Activated CD8-positive, alpha-beta memory T cell treated with anti-CD3 and anti-CD28 coated beads, Interleukin-2, amount 50 U/mL, for 24 hours (primary cell): Measurements from ENCODE around the gene SPACA5B.
"Not testable (repeated sequence)": the region's sequence is repeated elsewhere in the genome, so short reads cannot be mapped to it uniquely, and the experiment has no call there.

Source experiments
- DNase-seq: peaks from one replicate; pipeline ENCODE4 v3.0.0-alpha.2; 2020; ENCODE audit errors: extremely low read depth

SPACA5B gene

DNA sequence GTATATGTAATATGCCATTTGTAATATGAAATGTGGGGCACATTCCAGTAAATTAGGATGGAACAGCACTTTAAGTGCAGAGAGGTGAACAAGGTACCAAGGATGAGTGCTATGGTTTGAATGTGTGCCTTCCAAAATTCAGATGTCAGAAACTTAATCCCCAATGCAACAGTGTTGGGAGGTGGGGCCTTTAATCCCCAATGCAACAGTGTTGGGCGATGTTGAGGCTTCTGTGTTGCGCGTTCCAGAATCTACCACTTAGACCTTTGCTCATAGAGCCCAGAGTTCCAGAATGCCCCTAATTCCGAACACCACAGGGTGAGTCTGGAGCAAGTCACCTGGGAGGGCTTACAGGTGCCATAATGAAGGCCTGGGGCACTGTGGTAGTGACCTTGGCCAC, at the start of gene SPACA5B:
Gene SPACA5B, plus strand, starts transcription at position 301 of the 400 bp plus-strand sequence. Its CDS starts 62 bp downstream, at position 363.
- DNase-seq = not testable (repeated sequence)

DNA sequence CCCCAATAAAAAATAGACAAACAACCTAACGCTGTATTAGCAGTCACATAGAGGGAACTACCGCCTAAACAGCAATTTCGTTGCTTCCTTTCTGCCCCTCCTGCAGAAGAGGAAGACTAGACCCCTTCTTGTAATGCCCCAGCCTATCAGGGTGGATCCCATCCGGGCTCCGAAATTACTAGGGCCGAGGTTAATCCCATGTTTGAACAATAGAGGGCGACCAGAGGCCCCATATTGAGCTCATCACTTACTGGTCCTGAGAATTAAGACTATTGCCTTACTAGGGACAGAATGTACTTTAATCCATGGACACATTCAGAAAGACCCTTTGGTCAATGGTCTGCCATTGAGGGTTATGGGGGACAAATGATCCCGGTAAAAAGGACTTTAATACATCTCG, 47.2 kb upstream of the SPACA5B start:
- DNase-seq = no peak

DNA sequence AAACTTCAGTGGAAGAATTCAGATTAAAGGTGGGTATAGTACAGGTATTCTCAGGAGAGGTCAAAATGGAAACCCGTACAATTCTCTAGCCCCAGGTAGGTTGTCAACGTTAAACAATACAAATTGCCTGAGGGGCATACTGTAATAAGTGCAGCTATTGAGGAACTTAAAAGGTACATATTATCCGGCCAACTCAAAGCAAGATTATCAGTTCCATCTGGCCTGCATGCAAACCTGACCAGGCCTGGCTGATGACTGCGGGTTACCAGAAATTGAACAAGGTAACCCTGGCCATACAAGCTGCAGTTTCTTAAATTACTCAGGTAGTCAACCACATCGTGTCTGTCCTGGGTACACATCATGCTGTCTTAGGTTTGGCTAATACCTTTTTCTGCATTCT, 46.7 kb upstream of the SPACA5B start:
- no peak for DNase-seq

DNA sequence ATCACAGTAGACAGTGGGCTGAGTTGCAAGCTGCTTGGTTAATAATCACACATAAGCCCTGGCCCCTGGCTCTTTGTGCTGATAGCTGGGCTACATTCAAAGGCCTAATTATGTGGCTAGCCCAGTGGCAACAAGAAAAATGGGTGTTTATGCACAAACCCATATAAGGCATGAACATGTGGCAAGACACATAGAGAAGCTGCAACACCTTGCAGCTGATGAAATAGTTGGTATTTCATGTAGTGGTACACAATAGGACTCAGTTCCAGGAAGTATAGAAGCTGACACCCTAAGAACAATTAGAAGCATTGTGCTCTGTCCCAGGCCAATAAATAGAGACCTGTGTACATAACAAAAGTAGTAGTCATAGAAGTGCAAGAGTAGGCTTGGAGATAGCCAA, 44.3 kb upstream of the SPACA5B start:
- no peak for DNase-seq

DNA sequence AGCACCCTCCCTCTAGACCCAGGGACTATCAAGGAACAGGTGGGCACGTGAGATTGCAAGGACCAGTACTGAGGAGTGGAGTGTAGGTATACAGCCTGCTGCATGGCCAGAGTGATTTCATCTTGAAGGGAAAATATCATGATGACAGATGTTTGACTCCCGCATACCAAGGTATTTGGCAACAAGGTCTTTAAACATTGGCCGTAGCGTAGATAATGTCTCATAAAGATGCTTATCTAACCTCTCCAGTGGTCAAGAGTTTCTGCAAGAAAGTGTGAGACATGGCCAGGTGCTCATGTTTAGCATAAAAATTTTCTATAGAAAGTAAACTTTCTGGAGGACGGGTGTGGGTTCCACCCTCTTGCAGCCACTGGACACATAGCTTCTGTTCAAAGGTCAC, 40.3 kb upstream of the SPACA5B start:
- no peak for DNase-seq

DNA sequence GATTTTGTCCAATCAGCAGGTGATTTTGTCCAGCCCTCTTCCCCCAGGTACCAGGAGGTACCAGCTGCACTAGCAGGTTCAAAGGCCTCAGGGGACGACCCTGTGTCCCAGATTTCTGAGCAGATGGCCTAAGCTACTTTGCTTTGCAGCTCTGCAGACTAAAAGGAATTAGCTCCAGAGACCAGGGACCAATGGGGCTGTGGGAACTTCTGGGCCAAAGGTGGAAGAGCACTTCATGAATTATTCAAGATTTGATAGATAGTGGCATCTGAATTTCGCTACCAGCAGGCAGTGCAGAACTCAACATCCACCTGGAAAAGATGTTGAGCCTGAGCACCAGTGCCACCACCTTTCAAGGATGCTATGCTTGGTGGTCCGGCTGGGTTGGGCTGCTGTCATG, 37.9 kb upstream of the SPACA5B start:
- DNase-seq = not testable (repeated sequence)

DNA sequence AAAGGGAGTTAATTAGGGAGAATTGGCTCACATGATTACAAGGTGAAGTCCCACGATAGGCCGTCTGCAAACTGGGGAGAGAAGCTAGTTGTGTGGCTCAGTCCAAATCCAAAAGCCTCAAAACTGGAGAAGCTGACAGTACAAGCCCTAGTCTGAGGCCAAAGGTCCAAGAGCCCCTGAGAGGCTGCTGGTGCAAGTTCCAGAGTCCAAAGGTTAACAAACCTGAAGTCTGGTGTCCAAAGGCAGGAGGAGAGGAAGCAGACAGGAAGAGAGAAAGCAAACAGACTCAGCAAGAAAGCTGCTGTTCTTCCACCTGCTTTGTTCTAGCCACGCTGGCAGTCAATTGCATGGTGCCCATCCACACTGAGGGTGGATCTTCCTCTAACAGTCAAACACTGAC, 29.0 kb upstream of the SPACA5B start:
- no peak for DNase-seq

DNA sequence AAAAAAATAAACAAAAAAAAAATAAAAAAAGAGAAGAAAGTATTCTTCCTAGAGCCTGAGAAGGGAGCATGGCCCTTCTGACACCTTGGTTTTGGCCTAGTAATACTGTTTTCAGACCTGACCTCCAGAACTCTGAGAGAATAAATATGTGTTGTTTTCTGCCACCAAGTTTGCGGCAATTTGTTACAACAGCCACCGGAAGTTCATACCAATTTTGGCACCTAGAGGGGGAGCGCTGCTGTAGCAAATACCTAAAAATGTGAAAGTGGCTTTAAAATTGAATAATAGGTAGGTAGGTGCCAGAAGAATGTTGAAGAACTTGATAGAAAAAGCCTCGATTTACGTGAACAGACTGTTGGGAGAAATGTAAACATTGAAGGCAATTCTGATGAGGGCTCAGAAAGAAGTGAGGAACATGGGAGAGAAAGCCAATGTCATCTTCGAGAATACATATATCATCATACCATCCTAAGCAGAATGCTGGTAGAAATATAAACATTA, 27.5 kb upstream of the SPACA5B start:
- DNase-seq = no peak

DNA sequence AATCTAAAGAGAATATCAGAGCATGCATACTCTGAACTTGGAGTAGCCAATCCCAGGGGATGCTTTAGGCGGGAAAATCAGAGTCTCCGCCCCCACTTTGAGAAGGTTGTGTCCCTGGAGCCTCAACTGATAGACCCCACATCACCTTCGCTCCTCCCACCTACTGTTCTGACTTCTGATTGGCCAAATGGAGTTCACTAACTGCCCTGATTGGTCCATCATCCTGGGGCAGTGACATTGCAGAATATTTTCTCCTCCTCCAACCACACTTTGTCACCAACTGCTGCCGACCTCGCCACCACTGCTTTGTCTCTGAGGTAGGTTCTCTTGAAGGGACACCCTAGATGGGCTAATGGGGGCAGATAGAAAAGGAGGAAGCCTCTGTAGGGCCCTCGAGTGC, 22.7 kb upstream of the SPACA5B start:
- DNase-seq = no peak

DNA sequence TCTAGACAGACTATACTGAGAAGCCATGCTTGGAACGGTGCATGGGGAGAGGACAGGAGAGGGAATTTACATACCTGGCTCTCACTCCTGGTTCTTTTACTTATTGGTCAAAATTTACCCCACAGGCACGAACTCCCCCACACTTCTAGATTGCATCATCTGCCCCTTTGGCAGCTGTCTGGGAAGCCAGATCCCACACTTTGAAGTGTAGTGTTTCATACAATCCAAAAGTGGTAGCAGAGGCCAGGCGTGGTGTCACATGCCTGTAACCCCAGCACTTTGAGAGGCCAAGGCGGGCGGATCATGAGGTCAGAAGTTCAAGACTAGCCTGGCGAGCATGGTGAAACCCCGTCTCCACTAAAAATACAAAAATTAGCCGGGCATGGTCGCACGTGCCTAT, 5.1 kb upstream of the SPACA5B start:
- DNase-seq = not testable (repeated sequence)

DNA sequence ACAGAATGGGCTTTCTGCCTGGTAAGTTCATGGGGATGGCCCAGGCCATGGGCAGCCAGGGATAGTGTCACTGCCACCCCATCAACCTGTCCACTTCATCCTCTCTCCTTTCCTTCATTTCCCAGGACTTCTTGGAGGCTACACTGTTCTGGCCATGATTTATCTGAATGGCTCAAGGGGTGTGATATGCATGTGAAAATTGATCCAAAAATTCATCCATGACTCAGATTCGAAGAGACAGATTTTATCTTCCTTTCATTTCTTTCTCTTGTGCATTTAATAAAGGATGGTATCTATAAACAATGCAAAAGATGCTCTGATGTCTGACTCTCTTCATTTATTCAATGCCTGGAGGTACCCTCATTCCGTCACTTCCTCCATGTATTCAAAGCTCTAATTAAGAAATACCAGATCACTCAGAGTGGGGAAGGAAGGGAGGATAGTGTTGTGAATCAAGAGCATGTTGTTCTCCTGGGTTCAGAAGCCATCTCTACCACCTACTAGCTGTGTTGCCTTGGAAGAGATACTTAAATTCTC, 1.9 kb downstream of the SPACA5B start:
- DNase-seq = not testable (repeated sequence)

DNA sequence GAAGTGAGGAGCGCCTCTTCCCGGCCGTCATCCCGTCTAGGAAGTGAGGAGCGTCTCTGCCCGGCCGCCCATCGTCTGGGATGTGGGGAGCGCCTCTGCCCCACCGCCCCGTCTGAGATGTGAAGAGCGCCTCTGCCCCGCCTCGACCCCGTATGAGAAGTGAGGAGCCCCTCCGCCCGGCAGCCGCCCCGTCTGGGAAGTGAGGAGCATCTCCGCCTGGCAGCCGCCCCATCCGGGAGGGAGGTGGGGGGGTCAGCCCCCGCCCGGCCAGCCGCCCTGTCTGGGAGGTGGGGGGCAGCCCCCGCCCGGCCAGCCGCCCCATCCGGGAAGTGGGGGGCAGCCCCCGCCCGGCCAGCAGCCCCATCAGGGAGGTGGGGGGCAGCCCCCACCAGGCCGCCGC, 8.7 kb downstream of the SPACA5B start:
- not testable (repeated sequence) for DNase-seq

DNA sequence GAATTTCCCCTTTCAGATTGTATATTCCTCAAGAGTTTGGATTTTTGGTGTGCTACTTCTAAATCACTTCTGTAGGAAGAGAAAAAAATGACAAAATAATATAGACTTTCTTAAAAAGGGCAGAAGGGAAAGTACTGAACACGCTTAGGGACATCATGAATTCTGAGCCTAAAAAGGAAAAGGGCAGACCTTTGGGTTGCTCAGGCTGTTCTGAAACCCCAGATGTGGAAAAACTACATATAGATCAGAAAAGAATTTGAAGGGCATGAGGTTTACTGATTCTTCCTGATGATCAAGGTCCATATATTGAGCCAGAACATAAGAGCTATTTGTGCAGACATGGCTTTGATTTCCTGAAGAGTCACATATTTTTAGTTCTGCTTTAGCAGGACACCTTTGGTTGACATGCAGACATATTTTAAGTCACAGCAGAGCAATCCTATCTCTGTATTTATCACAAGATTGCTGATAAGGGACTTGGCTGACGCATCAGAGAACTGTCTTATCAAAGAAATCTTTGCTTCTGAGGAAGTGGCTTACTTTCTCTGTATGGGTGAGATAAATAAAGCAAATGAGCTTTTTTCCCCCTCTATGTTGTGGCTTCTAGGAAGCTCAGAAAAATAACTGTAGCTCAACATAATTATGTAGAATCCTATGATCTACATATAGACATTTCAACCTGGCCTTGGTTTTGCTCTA, 11.5 kb downstream of the SPACA5B start:
- not testable (repeated sequence) for DNase-seq

DNA sequence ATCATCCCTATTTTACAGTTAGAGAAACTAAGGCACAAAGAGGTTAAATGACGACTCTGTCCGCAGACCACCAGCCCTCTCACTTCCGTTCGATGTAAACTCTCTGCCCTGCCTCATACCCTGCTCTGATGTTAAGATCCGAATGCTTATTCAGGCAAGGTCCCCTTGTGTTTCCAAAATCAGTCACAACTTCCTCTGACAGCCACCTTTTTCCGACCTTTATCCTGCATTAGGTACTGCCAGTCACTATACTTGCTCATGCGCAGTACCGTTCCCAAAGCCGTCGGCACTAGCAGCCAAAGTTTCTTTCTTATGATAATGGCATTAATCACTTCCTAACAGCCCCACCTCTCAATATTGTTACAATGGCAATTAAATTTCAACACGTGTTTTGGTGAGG, 12.3 kb downstream of the SPACA5B start:
- DNase-seq = not testable (repeated sequence)

DNA sequence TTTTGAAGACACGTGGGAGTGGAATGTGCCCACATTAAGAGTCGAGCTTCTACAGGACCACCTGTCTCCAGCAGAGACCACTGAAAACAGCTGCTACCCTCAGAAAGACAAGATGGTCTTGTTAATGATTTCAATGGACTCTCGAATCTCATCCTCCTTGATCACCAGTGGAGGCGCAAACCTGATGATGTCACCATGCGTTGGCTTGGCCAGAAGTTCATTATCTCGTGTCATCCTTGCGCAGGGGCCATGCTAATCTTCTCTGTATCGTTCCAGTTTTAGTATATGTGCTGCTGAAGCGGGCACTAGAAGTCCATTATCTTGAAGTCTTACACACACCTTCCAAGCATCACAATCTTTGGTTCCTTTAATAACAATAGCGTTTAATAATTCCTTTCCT, 23.3 kb downstream of the SPACA5B start:
- no peak for DNase-seq

DNA sequence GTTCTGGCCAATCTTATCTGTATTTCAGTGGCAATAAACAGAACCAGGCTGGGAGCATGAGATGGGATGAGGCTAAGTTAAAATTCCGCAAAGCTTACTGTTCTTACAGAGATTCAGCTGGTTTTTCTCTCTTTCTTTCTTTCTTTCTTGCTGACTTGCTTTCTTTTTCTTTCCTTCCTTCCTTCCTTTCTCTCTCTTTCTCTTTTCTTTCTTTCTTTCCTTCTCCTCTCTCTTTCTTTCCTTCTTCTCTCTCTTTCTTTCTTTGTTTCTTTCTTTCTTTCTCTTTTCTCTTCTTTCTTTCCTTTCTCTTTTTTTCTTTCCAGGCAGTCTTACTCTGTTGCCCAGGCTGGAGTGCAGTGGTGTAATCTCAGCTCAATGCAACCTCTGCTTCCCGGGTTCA, 24.4 kb downstream of the SPACA5B start:
- DNase-seq = no peak

DNA sequence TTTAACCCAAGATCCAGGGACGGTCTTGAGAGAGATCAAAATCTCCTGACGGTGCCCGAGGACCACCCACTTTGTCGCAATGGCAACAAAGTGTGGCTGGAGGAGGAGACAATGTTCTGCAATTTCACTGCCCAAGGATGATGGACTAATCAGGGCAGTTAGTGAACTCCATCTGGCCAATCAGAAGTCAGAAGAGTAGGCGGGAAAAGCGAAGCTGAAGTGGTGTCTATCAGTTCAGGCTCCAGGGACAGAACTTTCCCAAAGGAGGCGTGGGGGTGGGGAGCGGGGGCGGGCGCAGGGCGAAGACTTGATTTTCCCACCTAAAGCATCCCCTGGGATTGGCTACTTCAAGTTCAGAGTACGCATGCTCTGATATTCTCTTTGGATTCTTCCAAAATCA, 25.6 kb downstream of the SPACA5B start:
- DNase-seq = no peak

DNA sequence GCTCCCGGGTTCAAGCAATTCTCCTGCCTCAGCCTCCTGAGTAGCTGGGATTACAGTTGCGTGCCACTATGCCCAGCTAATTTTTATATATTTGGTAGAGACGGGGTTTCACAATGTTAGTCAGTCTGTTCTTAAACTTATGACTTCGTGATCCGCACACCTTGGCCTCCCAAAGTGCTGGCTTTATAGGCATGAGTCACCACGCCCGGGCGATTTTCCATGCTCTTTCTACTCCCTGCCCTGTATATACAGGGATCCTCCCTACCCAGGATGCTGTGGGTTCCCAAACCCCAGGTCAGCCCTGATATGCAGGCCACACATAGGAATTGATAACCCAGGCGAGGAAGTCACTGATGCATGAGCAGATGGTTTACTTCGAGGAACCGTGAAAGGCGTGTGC, 34.8 kb downstream of the SPACA5B start:
- DNase-seq = no peak

DNA sequence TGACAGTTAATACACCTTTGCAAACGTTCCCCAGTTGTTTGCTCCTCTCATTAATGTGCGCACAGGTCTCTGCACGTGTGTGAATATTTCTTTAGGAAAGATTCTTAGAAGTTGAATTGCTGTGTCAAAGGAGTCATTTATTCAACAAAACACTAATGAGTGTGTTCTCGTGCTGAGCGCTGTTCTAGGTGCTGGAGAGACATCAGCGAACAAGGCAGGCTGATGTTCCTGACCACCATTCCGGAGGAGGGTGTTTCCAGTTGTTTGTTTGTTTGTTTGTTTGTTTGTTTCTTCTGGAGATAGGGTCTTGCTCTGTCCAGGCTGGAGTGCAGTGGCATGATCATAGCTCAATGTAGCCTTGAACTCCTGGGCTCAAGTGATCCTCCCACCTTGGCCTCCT, 35.9 kb downstream of the SPACA5B start:
- not testable (repeated sequence) for DNase-seq

DNA sequence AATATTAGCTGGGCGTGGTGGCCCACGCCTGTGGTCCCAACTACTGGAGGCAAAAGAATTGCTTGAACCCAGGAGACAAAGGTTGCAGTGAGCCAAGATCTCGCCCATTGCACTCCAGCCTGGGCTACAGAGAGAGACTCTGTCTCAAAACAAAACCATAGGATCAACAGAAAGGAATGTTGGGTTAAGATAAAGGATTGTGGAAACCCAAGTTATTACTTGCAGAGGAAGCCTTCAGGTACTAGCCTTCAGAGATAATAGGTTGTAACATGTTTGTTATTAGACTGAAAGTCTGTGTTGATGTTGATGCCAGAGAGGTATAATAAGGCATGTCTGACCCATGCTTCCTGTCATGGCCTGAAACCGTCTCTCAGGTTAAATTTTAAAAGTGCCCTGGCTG, 49.3 kb downstream of the SPACA5B start:
- no peak for DNase-seq

DNA sequence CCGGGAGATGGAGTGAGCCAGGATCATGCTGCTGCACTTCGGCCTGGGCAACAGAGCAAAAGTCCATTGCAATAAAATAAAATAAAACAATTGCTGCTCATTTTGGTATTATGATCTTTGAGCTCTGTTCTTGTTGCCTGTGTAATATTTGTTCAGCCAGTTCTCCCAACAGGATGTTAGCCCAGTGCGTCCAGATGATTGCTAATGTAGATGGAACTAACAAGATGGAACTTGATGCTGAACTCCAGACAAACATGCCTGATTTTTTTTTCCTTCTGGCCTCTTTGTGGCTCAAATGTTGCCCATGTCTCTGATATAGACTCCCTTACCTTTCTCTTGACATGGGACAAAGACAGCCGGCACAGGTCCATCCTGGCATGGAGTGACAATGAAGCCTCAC, 50.4 kb downstream of the SPACA5B start:
- no peak for DNase-seq

DNA sequence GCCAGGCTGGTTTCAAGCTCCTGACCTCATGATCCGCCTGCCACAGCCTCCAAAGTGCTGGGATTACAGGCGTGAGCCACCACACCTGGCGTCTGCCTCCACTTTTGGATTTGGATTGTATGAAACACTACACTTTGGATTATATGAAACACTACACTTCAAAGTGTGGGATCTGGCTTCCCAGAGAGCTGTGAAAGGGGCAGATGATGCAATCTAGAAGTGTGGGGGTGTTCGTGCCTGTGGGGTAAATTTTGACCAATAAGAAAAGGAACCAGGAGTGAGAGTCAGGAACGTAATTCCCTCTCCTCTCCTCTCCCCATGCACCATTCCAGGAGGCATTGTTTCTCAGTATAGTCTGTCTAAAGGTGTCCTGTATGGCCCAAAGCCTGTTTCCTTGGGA, 51.5 kb downstream of the SPACA5B start:
- not testable (repeated sequence) for DNase-seq
